Esophagus squamous epithelium (tissue), 4 donors: Measurements from ENCODE around the gene CES2.

Experiments
- POLR2A ChIP-seq, 4 donors: fragments of 450-650 bp; IDR thresholded peaks; one replicate each; pipeline ENCODE4 v1.6.1; 2017; ENCODE audit warnings: antibody characterized with exemption in 4 of 4, mild to moderate bottlenecking in 4 of 4, moderate library complexity in 3 of 4
- TF ChIP-seq, protein P1 (sequence below), 6 experiments: fragments of 450-650 bp in 4 of 6; fragments of 200-600 bp in 2 of 6; sonication (generic) in 2 of 6; IDR thresholded peaks; one replicate each; pipeline ENCODE4 v1.5.1; 2016 to 2019; ENCODE audit warnings: antibody characterized with exemption in 6 of 6, mild to moderate bottlenecking in 4 of 6, moderate library complexity in 4 of 6

GRCh38 chr16:66986559-66986958 lies 51.2 kb downstream of the CES2 start:
- TF ChIP-seq, protein P1, sequence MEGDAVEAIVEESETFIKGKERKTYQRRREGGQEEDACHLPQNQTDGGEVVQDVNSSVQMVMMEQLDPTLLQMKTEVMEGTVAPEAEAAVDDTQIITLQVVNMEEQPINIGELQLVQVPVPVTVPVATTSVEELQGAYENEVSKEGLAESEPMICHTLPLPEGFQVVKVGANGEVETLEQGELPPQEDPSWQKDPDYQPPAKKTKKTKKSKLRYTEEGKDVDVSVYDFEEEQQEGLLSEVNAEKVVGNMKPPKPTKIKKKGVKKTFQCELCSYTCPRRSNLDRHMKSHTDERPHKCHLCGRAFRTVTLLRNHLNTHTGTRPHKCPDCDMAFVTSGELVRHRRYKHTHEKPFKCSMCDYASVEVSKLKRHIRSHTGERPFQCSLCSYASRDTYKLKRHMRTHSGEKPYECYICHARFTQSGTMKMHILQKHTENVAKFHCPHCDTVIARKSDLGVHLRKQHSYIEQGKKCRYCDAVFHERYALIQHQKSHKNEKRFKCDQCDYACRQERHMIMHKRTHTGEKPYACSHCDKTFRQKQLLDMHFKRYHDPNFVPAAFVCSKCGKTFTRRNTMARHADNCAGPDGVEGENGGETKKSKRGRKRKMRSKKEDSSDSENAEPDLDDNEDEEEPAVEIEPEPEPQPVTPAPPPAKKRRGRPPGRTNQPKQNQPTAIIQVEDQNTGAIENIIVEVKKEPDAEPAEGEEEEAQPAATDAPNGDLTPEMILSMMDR (IDR thresholded peaks at IDR 0.05) = no peak
- TF ChIP-seq POLR2A (IDR thresholded peaks at IDR 0.05) = no peak
